ENCODE measurements around the gene ELFN1. TPM values are rescaled to one million over a fixed set of nuclear protein-coding genes. Genes with fewer than 3 reads are reported as not detected.

The ELFN1 gene
- total RNA-seq, 1 experiment from 2014 or later, result 0.48 TPM

DNA sequence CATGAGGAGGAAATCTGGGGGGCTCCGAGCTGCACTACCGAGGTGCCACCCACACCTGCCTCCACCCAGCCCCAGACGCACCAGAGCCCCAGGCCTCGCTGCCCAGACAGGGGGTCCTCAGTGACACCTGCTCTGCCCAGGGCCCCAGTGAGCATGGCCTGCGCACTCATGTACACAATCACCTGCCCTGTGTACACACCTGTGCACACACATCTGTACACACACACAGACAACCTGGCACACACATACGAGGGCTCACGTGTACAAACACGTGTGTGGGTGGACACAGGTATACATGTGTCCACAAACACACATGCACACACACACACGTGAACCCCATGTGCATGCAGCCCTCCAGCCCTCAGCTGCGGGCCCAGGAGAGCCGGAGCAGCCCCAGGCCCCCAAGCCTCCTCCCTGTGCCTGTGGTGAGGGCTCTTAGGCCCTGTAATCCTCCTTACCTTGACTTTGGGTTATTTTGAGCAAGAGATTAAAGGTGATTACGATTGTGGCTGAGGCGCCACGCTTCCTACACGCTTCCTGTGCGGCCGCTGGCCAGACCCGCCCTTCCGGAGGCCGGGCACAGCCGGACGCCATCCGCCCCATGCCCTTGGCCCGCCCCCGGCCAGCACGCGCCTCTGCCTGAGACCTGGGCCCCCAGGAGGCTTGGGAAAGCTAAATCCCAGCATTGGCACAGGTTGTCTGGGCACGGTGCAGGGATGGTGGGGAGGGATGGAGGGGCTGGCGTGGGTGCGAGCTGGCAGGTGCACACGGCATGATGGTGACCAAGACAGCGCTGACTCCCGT is 71.9 kb downstream of the ELFN1 start:
- peak; percentile 47 for DNase-seq (ENCODE audit: low read depth)

DNA sequence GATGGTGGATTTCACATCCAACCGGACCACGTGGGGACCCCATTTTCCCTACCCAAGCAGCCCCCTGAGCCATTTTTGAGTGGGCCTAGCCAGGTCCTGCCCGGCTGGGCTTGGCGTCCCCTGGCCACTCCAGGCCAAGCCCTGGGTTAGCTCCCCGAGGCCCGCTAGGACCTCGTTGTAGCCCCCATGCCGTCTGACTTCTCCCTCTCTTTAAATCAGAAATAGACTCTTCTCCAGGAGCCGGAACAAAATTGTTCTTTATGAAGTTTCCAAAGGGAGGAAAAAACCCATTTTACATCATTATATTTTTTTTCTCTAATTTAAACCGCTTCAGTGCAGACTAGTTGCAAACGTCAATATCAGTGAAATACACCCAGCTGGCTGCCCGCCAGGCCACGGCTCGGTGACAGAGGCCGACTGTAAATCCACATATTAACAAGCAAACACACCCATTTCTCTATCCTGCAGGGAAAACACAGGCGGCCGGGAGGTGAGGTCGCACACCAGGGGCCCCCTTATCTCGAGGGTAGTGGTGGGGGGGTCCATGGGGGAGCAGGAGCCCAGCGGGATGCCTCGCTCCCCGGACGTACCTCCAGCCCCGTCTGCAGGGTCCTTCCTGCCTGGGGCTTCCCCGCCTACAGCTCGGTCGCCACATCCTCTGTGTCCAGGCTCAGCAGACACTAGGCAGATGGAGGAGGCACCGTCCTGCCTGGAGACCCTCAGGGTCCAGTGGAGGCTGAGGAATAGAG is 72.7 kb downstream of the ELFN1 start:
- DNase-seq (ENCODE audit: low read depth), result peak; percentile 63

DNA sequence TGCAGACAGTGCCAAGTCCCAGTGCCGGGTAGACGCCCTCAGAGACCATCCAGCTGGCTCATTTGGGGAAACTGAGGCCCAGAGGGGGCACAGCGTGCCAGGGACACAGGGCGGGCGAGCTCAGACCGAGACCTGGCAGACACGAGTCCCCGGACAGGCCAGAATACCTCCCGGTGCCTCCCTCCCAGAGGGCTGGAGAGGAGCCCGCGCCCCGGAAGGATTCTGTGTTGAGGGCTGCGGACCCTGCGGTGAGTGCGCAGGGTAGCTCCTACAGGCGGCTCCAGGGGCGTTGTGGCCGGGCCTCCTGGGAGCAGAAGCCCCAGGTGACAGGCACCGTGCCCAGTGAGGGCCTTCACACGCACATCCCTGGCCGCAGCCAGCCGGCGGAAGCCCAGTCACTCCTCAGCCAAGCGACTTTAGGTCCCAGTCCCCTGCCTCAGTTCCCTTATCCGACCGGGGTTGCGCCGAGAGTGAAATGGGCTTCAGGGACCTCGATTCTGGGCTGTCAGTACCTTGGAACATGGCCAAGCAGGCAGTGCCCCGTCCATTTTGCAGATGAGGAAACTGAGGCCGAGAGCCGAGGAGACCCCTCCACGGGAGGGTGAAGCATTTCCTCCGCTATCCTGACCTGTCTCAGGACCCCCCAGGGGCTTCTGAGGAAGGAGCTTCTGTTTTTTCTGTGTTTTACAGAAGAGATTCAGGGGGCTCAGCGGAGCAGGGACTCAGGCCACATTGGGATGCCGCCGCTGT is 73.6 kb downstream of the ELFN1 start:
- DNase-seq (ENCODE audit: low read depth), result peak; percentile 35

DNA sequence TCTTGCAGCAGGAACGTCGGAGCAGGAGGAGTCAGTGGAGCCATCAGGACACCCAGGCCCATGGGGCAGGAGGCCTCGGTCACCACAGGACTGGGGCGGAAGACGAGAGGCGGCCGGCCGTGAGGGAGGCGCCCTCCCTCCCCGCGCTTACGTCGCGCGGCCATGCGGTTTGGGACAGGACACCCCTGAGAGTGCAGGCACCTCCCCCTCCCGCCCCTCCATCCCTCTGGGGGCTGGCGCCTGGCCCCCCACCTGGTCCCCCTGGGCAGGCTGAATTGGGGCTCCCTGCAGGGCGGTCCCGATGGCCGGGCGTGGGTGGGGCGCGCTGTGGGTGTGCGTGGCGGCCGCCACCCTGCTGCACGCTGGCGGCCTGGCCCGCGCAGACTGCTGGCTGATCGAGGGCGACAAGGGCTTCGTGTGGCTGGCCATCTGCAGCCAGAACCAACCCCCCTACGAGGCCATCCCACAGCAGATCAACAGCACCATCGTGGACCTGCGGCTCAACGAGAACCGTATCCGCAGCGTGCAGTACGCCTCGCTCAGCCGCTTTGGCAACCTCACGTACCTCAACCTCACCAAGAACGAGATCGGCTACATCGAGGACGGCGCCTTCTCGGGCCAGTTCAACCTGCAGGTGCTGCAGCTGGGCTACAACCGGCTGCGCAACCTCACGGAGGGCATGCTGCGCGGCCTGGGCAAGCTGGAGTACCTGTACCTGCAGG is 74.4 kb downstream of the ELFN1 start:
- DNase-seq (ENCODE audit: low read depth), result no peak

DNA sequence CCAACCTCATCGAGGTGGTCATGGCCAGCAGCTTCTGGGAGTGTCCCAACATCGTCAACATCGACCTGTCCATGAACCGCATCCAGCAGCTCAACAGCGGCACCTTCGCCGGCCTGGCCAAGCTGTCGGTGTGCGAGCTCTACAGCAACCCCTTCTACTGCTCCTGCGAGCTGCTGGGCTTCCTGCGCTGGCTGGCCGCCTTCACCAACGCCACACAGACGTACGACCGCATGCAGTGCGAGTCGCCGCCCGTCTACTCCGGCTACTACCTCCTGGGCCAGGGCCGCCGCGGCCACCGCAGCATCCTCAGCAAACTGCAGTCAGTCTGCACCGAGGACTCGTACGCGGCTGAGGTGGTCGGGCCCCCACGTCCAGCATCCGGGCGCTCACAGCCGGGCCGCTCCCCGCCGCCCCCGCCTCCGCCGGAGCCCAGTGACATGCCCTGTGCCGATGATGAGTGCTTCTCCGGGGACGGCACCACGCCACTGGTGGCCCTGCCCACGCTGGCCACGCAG is 75.0 kb downstream of the ELFN1 start:
- no peak for DNase-seq (ENCODE audit: low read depth)

DNA sequence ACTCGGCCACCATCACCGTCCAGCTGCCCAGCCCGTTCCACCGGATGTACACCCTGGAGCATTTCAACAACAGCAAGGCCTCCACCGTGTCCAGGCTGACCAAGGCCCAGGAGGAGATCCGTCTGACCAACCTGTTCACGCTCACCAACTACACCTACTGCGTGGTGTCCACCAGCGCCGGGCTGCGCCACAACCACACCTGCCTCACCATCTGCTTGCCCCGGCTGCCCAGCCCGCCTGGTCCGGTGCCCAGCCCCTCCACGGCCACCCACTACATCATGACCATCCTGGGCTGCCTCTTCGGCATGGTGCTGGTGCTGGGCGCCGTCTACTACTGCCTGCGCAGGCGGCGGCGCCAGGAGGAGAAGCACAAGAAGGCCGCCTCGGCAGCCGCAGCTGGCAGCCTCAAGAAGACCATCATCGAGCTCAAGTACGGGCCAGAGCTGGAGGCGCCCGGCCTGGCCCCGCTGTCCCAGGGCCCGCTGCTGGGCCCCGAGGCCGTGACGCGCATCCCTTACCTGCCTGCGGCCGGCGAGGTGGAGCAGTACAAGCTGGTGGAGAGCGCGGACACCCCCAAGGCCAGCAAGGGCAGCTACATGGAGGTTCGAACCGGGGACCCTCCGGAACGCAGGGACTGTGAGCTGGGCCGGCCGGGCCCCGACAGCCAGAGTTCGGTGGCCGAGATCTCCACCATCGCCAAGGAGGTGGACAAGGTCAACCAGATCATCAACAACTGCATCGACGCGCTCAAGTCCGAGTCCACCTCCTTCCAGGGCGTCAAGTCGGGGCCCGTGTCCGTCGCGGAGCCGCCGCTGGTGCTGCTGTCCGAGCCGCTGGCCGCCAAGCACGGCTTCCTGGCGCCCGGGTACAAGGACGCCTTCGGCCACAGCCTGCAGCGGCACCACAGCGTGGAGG is 75.8 kb downstream of the ELFN1 start:
- DNase-seq (ENCODE audit: low read depth), result no peak

DNA sequence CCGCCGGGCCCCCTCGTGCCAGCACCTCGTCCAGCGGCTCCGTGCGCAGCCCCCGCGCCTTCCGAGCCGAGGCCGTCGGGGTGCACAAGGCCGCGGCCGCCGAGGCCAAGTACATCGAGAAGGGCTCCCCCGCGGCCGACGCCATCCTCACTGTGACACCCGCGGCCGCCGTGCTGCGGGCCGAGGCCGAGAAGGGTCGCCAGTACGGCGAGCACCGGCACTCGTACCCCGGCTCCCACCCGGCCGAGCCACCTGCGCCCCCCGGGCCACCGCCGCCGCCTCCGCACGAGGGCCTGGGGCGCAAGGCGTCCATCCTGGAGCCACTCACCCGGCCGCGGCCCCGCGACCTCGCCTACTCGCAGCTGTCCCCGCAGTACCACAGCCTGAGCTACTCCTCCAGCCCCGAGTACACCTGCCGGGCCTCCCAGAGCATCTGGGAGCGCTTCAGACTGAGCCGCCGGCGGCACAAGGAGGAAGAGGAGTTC is 76.5 kb downstream of the ELFN1 start:
- DNase-seq (ENCODE audit: low read depth), result no peak

DNA sequence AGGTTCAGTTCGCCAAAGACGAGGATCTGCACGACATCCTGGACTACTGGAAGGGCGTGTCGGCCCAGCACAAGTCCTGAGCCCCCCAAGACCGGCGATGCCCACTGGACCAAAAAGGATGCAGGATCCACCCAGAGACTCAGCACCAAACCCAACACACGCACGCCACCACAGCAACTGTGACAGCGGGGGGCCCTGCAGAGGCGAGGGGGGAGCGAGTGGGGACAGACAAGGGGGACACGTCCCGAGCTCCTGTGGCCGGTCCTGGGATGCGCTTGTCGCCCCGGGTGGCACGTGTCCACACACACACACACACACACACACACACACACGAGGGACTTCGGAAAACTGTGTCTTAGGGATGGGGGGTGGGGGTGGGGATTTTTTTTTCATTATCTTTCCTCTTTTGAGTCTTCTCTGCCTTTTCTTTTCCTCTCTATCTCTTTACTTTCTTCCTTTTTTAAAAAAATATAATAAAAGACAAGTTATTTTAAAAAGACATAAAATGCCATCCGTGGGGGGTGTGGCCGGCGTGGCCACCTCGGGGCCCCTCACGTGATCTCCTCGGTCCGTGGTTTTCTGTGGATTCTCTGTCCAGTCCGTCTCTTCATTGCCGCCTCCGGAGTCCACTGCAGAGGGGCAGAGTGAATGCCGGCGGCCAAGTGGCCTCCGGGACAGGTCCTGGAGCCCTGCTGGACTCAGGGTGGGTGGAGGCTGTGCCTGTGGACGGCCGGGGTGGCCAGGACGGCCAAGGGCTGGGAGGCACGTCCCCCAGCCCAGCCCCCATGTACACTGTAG is 77.1 kb downstream of the ELFN1 start:
- DNase-seq (ENCODE audit: low read depth), result no peak

DNA sequence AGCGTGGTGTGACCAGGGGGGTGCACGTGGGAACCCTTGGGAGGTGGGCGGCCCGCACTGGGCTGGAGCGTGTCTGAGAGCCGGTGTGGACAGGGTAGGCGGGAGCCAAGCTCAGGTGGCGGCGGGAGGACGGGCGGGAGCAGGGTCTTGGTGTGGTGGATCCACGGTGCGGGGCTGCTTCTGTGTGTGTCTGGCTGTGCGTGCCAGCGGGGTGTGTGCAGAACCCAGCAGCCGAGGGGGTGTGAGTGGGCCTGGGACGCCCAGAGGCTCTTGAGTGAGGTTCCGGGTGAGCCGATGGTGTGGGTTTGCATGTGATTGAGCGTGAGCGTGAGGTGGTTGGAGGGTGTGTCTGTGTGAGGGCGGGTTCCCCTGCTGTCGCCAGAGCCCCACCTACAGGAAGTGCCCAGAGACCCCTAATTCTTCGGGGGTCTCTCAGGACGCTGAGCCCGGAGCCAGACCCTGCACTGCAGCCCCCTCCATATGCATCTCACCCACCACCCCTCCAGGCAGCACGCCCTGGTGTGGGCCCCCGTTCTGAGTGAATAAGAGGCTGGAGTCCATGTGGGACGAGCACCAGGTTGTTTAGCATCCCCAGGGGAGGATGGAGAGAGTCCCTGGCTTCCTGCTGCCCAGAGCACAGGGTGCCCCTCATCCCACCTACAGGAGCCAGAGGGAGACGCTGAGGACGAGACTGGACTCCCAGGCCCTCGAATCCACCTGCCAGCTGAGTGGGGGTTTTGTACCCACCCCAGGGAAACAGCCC is 78.2 kb downstream of the ELFN1 start:
- no peak for DNase-seq (ENCODE audit: low read depth)

DNA sequence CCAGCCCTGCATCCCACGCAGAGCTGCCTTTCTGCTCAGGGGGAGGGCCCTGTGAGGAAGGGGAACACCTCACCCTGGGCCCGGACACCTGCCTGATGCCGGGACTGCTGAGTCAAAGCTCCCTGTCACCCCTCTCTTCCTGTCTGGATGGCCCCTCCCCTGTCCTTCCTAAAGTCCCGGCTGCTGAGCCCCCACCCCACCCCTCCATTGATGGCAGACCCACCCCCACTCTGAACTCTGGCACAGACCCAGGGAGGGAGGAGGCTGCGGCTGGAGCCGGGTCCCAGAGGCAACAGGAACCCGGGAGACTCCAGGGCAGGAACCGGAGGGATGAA is 78.7 kb downstream of the ELFN1 start:
- DNase-seq (ENCODE audit: low read depth), result no peak

DNA sequence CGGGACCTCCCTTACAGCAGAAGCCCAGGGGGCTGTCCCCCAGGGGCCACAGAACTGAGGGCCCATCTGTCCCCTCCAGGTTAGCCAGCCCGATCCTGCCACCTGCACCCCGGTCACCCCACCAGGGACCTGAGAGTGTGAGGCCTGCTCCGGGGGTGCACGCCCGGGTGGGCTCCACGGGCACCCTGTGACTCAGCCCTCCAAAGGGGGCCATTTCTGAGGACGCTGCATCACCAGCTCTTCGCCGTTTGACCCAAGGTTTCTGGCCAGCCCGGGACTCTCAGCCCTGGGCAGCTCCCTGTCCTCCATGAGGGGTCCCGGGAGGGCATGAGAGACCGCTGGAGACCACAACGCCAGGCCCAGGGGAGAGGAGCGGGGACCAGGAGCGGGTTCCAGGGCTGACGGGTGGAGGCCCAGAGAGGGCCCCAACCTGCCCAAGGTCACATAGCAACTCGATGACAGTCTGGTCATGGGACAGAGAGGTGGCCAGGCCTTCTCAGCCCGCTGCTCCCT is 79.3 kb downstream of the ELFN1 start:
- DNase-seq (ENCODE audit: low read depth), result no peak

DNA sequence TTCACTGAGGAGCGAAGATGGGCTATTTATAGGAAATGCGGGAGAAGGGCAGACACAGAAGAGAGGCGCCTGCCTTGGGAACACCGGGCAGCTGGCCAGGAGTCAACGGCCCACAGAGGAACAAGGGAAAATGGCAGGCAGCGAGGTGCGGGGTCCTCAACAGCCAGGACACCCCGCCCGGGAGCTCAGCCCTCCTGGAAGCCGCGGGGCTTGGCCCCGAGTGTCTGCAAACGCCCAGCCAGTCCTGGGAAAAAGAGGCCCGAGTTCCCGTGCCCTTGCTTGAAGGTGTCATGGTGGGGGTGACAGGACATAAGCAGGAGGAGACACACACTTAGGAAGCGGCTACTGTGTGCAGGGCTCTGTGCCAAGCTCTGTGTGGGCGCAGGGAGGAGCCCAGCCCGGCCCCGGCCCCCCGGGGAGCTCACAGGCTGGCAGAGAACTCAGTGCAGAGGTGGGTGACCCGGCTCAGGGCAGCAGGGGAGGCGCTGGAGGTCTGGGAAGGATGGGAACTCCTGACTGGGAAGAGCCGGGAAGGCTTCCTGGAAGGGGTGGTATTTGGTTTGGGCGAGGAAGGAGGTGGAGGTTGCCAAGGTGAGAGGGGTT is 79.9 kb downstream of the ELFN1 start:
- no peak for DNase-seq (ENCODE audit: low read depth)

DNA sequence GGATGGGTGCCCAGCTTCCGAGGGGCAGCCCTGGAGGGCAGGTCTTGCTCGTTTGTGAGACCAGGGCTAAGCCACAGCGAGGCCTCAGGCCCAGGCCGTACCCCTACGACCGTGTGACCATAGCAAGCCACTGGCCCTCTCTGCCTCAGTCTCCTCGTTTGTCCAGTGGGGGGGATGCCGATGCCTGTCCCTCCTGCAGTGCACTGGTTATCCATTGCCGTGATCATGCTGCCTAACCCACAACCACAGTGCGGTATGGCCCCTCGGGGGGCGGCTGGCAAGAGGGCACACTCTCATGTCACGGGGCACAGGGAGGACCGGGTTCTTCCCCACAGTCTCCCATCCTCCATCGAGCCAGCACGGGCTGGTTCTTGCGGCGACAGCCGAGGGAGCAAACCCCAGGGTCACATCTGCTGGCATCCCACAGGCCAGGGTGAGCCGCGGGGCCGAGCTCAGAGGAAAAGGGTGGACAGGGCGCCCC is 80.5 kb downstream of the ELFN1 start:
- DNase-seq (ENCODE audit: low read depth), result no peak

DNA sequence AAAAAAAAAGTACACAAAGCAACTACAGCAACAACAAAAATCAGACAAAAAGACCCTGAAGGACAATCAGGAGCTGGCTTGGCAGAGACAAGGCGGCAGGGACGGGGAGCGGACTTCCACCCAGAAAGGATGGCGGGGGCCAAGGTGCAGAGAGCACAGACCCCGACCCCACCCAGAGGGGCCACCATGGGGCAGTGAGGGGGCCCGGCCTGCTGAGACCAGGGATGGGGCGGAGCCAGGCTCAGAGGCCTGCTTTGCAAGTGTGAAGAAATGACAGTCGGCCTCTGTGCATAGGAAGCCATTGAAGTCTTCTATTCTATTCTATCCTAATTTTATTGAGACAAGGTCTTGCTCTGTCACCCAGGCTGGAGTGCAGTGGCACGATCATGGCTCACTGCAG is 82.0 kb downstream of the ELFN1 start:
- DNase-seq (ENCODE audit: low read depth), result no peak

DNA sequence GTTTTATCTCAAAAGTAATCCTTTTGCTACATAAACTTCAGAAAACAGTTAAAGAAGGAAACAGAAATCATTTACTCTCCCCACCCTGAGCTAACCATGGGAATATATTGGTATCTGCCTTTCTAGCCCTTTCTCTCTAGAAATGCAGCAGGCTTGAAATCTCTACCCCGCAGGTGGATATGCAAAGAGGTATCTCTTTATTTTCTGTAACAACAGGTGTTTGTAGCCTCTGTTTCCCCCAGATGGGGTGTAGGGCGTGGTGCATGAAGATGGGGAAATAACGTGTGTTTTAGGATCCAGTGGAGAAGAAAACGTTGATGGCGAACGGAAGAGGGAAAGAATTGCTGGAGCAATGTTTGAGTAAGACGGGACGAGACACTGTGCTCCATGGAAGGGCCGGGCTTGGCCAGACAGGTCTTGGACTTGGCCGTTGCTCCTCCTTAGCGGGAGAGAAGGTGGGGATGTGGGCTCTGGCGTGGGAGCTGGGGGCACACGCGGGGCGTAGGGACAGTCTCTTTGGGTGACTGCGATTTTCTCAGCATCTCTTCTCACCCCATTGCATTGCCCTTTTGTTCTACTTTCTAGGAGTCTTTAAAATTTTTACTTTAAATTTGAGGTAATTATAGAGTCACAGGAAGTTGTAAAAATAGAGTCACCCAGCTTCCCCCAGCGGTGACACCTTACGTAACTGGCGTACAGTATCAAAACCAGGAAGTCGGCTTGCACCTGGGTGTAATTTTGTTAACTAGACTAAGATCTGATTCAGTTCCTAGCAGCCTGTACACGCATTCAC is 82.9 kb downstream of the ELFN1 start:
- DNase-seq (ENCODE audit: low read depth), result no peak

DNA sequence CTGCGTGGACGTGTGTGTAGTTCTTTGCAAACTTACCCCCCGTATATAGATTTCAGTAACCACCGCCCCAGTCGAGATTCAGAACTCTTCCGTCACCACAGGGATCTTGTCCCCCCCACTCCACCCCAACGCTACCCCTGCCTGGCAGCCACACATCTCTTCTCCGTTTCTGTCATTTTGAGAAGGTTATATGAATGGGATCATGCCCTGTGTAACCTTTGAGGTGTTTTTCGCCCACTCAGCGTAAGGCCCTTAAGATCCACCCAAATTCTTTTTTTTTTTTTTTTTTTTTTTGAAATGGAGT is 83.4 kb downstream of the ELFN1 start:
- DNase-seq (ENCODE audit: low read depth), result no peak

DNA sequence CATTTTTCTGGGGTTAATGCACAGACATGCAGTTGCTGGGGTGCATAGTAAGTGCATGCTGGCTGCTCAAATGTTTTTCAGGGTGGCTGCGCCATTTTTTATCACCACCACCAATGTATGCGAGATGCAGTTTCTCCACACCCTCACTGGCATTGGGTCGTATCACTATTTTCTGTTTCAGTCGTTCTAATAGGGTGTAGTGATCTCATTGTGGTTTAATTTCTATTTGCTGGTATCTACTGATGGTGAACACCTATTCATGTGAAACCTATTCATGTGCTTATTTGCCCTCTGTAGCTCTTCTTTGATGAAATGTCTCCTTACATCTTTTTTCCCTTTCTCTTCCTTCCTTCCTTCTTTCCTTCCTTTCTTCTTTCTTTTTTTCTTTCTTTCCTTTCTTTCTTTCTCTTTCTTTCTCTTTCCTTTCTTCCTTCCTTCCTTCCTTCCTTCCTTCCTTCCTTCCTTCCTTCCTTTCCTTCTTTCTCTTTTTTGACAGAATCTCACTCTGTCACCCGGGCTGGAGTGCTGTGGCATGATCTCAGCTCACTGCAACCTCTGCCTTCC is 84.3 kb downstream of the ELFN1 start:
- DNase-seq (ENCODE audit: low read depth), result no peak
